Measurements from ENCODE around the gene MAEL.

The MAEL gene

GRCh38 chr1:167064621-167065020 is 75.5 kb downstream of the MAEL start:
- Histone ChIP-seq H3K36me3 (ENCODE audit: low read depth) (no peaks in the 10 kb centered on the region), H3K27ac (ENCODE audit: poor library complexity, severe bottlenecking) (no peak overlapping the region), H3K4me3 (ENCODE audit: severe bottlenecking) (no peak overlapping the region), H3K4me1 (ENCODE audit: insufficient read depth, poor library complexity, severe bottlenecking) (peaks cover 4% of the 10 kb centered on the region), H3K27me3 (ENCODE audit: insufficient read depth, poor library complexity, severe bottlenecking) (no peaks in the 10 kb centered on the region), H3K9me3 (ENCODE audit: severe bottlenecking) (no peaks in the 10 kb centered on the region)
- DNase-seq (ENCODE audit: low spot score) (no peak), ATAC-seq (ENCODE audit: low read depth) (no peak)
- no peak for TF ChIP-seq CTCF (IDR thresholded peaks at IDR 0.05; ENCODE audit: poor library complexity, severe bottlenecking)

- H3K36me3 ChIP-seq (ENCODE audit: low read depth): no peaks in the 10 kb centered on the region
- TF ChIP-seq CTCF (IDR thresholded peaks at IDR 0.05; ENCODE audit: poor library complexity, severe bottlenecking): no peak
- ATAC-seq (ENCODE audit: low read depth) (no peak), DNase-seq (ENCODE audit: low spot score) (no peak)
- H3K27ac ChIP-seq (ENCODE audit: poor library complexity, severe bottlenecking): no peak overlapping the region
- peaks cover 4% of the 10 kb centered on the region for H3K4me1 ChIP-seq (ENCODE audit: insufficient read depth, poor library complexity, severe bottlenecking)
- no peaks in the 10 kb centered on the region for H3K27me3 ChIP-seq (ENCODE audit: insufficient read depth, poor library complexity, severe bottlenecking)
- no peaks in the 10 kb centered on the region for H3K9me3 ChIP-seq (ENCODE audit: severe bottlenecking)
- H3K4me3 ChIP-seq (ENCODE audit: severe bottlenecking): no peak overlapping the region
These were observed 76.4 kb downstream of the MAEL start for GRCh38 chr1:167065471-167065870.

GRCh38 chr1:167066333-167067122 is 77.4 kb downstream of the MAEL start:
- peak; percentile 87 for ATAC-seq (ENCODE audit: low read depth)
- H3K27ac ChIP-seq (ENCODE audit: poor library complexity, severe bottlenecking): no peak overlapping the region
- no peaks in the 10 kb centered on the region for H3K36me3 ChIP-seq (ENCODE audit: low read depth)
- no peaks in the 10 kb centered on the region for H3K27me3 ChIP-seq (ENCODE audit: insufficient read depth, poor library complexity, severe bottlenecking)
- peaks cover 4% of the 10 kb centered on the region for H3K4me1 ChIP-seq (ENCODE audit: insufficient read depth, poor library complexity, severe bottlenecking)
- H3K9me3 ChIP-seq (ENCODE audit: severe bottlenecking): no peaks in the 10 kb centered on the region
- TF ChIP-seq CTCF (IDR thresholded peaks at IDR 0.05; ENCODE audit: poor library complexity, severe bottlenecking): peak; percentile 96
- DNase-seq (ENCODE audit: low spot score): no peak
- peak overlapping the region; percentile 17 for H3K4me3 ChIP-seq (ENCODE audit: severe bottlenecking)

- DNase-seq (ENCODE audit: low spot score): no peak
- no peak overlapping the region for H3K4me3 ChIP-seq (ENCODE audit: severe bottlenecking)
- peaks cover 4% of the 10 kb centered on the region for H3K4me1 ChIP-seq (ENCODE audit: insufficient read depth, poor library complexity, severe bottlenecking)
- H3K36me3 ChIP-seq (ENCODE audit: low read depth): no peaks in the 10 kb centered on the region
- TF ChIP-seq CTCF (IDR thresholded peaks at IDR 0.05; ENCODE audit: poor library complexity, severe bottlenecking): no peak
- no peaks in the 10 kb centered on the region for H3K9me3 ChIP-seq (ENCODE audit: severe bottlenecking)
- no peaks in the 10 kb centered on the region for H3K27me3 ChIP-seq (ENCODE audit: insufficient read depth, poor library complexity, severe bottlenecking)
- no peak for ATAC-seq (ENCODE audit: low read depth)
- H3K27ac ChIP-seq (ENCODE audit: poor library complexity, severe bottlenecking): no peak overlapping the region
These were observed 78.8 kb downstream of the MAEL start for GRCh38 chr1:167067904-167068303.

- no peaks in the 10 kb centered on the region for H3K9me3 ChIP-seq (ENCODE audit: severe bottlenecking)
- no peak for TF ChIP-seq CTCF (IDR thresholded peaks at IDR 0.05; ENCODE audit: poor library complexity, severe bottlenecking)
- no peak overlapping the region for H3K4me3 ChIP-seq (ENCODE audit: severe bottlenecking)
- no peaks in the 10 kb centered on the region for H3K36me3 ChIP-seq (ENCODE audit: low read depth)
- DNase-seq (ENCODE audit: low spot score): no peak
- H3K27ac ChIP-seq (ENCODE audit: poor library complexity, severe bottlenecking): no peak overlapping the region
- H3K4me1 ChIP-seq (ENCODE audit: insufficient read depth, poor library complexity, severe bottlenecking): peaks cover 4% of the 10 kb centered on the region
- H3K27me3 ChIP-seq (ENCODE audit: insufficient read depth, poor library complexity, severe bottlenecking): no peaks in the 10 kb centered on the region
- no peak for ATAC-seq (ENCODE audit: low read depth)
These were observed 79.7 kb downstream of the MAEL start for GRCh38 chr1:167068761-167069160.

Data from RWPE2 (cell line).